Embryonic facial prominence (tissue), 1 donor: Measurements from ENCODE around the gene RGS9BP.
"Not testable (repeated sequence)": the region's sequence is repeated elsewhere in the genome, so short reads cannot be mapped to it uniquely, and the experiment has no call there.

Experiments used
- DNase-seq: peaks from one replicate; pipeline ENCODE4 v3.0.0-alpha.2; 2016; ENCODE audit errors: extremely low spot score

RGS9BP gene

DNA sequence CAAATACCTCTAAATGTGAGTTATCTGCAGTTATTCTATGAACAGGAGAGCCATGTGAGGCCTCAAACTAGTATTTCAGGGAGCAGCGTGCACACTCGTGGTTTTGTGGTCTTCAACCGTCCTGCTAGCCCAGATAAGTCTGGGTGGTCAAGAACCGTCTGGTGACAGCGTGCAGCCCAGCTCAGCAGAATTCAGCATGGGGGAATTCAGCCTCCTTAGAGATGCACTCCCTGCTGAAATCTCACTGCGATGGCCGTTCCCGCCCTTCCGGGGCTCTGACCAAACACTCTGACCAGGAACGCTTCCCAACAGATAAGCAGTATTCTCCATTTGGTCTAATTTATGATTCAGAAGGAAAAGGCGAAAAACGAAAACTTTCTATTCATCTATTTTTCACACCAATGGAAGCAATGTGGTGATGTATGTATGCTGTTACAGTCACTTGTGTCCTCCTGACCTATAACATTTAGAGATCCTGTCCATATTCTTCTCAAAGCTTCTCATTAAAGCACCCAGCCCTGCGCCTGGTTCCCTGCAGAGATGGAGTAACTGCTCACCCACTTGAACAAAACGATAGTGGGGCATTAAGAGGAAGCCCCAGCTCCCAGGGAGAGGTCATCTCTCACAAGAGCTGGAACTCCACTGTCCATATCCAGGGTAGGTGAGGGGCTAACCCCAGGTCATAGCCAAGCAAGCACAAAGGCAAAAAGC lies 3.6 kb upstream of the RGS9BP start:
- no peak for DNase-seq

DNA sequence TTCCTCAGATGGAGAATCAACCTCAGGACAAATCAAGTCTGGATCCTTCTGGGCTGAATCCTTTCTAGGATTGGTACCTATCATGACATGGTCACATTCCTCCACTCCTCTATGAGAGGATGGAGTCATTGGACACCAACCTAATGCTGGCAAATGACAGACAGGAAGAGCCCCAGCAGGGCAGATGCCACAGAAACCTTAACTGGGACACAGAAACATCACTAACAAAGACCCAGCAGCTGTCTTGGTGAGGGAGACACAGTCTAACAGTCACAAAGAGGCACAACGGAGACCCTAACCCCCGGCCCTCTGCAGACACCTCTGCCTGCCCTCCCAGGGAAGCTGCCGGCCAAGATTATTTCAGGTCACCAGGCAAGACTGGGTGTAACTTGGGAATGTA lies 2.8 kb upstream of the RGS9BP start:
- no peak for DNase-seq

DNA sequence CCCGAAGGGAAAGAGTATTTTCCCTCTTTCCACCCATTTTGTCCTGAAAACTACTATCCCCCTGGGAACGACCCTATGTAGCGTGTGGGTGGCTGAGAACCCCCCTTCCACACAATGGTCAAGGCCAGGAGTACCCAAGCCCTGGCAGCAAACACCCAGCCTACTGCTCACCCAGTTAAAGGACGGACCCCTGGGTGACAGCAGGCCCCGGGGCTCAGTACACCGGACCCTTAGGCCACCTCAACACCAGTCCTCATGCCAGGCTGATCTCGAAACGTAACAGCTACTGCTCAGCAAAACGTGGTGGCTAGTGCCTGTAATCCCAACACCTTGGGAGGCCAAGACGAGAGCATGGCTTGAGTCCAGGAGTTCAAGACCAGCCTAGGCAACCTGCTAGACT lies 2.1 kb upstream of the RGS9BP start:
- no peak for DNase-seq

DNA sequence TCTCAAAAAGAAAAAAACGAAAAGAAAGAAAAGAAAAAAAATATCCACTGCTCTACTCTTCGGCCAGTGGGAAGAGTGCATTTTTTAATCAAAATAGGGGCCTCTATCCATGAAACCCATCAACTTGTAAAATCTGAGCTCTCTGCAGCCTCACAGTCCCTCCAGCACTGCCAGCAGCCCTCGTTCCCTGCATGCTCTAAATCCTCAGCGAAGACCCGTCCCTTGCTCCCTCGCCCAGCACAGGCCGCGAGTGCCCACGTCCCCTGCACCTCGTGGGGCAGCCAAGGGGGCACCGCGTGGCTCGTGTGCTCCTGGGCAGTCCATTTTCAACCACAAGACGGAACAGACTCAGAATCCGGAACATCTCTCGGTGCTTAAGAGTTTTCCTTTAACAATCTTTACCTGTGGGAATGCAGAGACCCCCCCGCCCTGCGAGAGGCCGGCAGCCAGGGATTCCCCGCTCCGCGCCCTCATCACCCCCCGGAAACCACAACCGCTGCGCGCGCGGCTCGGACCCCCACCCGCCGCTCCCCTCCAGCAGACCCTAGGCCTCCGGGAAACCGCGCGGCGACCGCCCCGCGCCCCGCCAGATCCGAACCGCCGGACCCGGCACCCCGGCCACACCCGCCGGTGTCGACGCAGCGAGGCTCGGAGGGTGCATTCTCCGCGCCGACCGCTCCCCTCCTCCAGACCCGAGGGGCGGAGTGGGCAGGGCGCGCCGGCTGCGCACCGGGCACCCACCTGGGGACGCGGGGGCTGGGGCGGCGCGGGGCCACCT lies 1.3 kb upstream of the RGS9BP start:
- DNase-seq: no peak

DNA sequence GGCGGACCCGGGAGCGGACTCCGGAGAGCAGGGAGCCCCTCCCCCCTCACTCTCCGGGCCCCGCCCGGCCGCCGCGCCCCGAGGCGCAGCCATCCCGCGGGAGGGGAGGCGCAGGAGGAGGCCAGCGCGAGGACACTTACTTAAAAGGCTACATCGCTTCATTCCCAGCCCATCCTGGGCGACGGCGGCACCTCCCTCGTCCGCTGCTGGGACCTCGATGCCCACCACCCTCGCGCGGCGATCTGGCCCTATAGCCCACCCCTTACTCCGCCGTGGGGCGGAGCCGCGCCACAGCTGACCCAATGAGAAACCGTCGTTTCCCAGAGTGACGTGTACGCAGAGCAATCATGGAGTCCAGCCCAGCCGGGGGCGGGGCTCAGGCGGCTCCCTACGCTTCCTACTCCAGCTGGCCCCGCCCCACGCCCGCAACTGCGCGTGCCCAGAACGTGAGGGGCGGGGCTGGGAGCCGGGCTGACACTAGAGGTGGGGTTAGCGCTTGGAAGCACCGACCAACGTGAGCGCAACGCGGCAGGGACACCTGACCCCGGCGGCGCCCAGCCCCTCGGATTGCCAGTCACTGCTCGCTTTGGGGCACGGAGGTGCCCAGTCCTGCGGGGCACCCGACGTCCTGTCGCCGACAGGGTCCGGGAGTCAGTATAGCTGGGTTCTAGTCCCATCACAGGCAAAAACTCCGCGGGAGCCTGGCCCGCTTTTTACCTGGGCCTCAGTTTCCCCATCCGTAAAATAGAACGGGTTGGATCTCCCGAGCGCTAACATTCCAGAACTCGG lies 523 bp upstream of the RGS9BP start, which contains the start of gene ANKRD27:
Gene ANKRD27 (minus strand): TSS at position 250 of the 789 bp plus-strand sequence. CDS start 16,165 bp downstream, outside the sequence.
- DNase-seq: peak; percentile 96

DNA sequence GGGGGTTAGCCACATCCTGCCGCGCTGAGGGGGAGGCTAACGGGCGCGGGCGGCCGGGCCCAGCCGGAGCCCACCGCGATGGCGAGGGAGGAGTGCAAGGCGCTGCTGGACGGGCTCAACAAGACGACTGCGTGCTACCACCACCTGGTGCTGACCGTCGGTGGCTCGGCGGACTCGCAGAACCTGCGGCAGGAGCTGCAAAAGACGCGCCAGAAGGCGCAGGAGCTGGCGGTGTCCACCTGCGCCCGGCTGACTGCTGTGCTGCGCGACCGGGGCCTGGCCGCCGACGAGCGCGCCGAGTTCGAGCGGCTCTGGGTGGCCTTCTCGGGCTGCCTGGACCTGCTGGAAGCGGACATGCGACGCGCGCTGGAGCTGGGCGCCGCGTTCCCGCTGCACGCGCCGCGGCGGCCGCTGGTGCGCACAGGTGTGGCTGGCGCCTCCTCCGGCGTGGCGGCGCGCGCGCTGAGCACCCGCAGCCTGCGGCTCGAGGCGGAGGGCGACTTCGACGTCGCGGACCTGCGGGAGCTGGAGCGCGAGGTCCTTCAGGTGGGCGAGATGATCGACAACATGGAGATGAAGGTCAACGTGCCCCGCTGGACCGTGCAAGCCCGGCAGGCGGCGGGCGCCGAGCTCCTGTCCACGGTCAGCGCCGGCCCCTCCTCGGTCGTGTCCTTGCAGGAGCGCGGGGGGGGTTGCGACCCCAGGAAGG lies 692 bp downstream of the RGS9BP start:
- no peak for DNase-seq

DNA sequence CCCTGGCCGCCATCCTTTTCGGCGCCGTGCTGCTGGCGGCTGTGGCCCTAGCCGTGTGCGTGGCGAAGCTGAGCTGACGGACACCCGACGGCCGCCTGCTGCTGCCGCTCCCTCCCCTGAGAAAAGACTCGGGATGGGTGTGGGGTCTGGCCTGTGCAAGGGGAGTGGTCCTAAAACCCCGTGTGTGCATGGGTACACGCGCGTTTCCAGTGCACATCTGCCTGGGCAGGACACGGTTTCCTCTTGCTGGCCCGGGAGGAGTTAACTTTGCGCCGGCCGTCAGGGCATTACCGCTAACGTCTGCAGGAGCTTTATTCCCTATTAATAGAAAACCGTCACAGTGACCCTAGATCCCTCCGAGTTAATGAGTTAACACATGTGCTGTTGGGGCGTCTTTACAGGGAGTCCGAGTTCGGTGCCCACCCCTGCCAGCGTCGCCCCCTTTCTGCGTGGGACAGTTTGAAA lies 1.3 kb downstream of the RGS9BP start:
- DNase-seq: no peak

DNA sequence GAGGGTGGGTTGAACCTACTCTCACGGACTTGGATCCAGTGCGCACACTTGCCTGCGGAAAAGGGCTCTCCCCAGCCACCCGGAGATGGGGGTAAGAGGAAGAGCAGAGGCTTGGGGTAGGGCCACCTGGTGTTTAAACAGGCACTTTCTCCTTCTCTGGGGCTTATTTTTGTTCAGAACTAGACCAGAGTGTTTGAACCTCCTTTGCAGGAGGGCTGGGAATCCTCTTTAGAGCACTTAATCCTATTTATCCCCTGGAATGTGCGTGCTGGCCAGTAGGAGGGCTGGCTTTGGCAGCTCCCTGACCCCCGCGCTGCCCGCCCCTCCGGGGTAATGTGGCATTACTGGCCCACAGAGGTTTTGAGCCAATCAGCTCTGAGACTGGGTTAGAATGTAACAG lies 2.0 kb downstream of the RGS9BP start:
- no peak for DNase-seq

DNA sequence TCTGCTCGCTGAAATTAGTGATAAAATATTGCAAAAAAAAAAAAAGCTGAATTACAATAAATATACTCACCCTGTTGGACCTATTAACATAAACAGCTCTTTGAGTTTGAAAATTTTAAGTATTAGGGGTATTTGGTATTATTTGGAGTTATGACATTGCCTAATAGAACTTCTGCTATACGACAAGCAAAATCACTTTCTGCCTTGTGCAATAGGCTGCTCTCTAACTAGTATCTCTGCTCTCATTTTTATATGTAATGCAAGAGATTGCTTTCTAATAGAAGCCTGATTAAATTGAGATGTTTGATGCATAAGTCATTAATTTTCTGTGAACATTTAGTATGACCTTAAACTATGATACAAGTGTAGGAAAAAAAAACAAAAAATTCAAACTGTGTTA lies 5.3 kb downstream of the RGS9BP start:
- no peak for DNase-seq

DNA sequence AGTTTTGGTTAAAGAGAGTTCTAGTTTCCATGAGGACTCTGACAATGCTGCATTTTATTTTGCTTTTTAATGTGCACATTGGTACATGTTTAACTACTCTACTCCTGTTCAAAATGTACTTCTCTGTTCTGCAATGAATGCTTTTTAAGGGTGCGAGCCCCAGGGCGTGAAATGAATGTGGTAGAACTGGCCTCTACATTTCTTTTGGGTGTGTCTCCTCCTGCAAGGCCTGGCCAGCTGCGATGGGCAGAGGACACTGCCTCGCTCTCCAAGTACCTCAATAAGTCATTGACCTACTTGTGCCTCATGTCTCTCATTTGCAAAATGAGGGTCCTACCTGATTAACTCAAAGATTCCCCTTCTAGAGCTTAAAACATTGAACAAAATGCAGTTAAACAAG lies 6.7 kb downstream of the RGS9BP start:
- DNase-seq: no peak

DNA sequence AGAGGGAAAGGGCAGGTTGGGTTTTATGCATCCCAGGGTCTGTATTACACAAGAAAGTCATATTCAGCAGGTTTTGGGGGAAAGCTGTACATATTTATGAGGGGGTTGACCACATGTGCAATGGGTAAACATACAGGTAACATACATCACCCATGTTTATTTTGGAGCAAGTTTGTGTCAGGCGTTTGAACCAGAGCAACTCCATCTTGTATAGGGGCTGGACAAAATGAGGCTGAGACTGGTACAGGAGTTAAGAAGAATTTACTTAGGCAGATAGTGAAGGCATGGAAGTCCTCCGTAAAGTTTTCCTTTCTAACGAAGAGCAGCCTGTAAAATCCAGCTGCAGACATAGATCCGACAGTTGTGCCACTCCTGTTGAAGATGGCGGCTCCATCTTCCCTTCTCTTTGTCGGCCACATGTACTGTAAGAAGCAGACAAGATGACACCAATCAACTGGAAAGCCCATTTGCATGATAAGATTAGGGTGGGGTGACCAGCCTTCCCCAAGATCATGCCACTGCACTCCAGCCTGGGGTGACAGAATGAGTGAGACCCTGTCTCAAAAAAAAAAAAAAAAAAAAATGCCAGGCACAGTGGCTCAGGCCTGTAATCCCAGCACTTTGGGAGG lies 11.3 kb downstream of the RGS9BP start:
- no peak for DNase-seq

DNA sequence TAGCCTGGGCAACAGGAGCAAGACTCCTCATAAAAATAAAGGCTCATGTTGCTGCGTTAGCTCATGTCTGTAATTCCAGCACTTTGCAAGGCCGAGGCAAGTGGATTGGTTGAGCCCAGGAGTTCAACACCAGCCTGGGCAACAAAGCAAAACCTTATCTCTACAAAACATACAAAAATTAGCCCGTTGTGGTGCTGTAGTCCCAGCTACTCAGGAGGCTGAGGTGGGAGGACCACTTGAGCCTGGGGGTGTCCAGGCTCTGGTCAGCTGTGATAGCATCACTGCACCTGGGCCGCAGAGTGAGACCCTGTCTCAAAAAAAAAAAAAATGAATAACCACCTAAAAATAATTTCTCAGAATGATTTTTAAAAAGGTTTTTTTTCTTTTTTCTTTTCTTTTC lies 12.0 kb downstream of the RGS9BP start:
- no peak for DNase-seq

DNA sequence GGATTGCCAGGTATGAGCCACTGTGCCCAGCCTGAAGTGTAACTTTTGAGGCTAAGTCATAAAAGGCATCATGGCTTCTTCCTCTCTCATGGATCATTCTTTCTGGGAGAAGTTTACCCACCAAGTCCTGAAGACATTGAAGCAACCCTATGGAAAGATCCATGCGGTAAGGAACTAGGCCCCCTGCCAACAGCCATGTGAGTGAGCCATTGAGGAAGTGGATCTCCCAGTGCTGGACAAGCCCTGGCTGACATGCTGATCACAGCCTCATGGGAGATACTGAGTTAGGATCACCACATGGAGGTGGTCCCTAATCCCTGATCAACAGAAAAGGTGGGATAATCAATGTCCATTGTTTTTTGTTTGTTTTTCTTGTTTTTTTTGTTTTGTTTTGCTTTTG lies 12.7 kb downstream of the RGS9BP start:
- no peak for DNase-seq

DNA sequence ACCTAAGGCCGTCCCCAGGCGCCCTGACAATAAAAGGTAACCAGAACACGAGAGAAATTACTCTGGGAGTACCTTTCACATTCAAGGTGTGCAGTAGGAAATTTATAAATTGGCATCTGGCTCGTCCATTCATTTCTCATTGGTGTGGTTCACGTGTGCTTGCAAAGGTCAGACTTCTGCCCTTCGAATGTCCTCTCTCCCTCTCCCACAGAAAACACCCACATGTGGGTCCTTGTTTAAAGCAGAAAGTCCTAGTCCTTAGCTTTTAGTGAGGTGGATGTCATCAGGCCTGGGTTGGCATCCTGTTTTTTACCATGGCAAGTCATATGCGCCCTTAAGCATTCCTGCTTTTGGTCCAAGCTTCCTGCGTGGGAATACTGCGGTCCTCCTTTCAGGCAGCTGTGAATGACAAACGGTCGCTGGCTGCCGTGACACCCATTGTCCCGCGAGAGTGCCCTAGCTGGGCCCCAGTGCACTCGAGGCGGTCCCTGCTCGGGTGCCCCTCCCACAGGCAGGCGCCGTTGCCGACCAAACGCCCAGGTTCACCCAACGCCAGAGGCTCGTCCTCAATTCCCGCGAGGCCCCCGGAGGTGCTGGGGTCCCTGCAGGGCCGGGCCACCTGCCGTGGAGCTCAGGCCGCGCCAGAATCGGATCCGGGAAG lies 15.8 kb downstream of the RGS9BP start, which contains the start of gene NUDT19:
Gene NUDT19 (plus strand): TSS at position 531 of the 661 bp plus-strand sequence. CDS start 140 bp downstream, outside the sequence.
- DNase-seq: no peak

DNA sequence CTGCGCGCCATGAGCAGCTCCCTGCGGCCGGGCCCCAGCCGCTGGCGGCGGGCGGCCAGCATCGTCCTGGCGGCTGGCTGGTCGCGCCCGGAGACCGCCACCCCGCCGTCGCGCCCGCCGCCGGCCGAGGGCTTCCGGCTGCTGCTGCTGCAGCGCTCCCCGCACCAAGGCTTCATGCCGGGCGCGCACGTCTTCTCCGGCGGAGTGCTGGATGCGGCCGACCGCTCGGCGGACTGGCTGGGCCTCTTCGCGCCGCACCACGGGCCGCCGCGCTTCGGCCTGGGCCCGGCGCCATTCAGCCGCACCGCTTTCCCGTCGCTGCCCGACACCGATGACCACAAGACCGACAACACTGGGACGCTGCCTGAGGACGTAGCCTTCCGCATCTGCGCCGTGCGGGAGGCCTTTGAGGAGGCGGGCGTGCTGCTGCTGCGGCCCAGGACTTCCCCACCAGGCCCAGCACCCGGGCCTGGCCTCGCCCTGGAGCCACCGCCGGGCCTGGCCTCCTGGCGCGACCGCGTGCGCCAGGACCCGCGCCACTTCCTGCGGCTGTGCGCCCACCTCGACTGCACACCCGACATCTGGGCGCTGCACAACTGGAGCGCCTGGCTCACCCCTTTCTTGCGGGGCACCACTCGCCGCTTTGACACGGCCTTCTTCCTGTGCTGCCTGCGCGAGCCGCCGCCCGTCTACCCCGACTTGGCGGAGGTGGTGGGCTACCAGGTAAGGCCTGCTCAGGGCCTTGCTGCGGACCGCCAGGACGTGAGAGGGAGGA lies 16.5 kb downstream of the RGS9BP start:
- no peak for DNase-seq

DNA sequence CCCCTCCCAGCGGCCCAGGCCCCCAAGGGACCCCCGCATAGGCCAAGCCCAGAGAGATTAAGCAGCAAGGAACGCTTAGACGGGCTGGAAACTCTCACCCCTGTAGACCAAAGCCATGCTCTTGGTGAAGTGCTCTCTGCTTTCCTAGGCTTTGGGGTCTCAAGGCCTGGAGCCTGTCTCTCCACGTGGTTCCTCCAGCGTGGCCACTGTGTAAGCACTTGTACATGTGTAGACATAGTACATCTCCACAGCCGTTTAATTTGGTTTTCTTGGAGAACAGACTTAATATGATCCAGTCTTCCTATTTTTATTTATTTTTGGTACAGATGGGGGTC lies 17.0 kb downstream of the RGS9BP start:
- DNase-seq: no peak

DNA sequence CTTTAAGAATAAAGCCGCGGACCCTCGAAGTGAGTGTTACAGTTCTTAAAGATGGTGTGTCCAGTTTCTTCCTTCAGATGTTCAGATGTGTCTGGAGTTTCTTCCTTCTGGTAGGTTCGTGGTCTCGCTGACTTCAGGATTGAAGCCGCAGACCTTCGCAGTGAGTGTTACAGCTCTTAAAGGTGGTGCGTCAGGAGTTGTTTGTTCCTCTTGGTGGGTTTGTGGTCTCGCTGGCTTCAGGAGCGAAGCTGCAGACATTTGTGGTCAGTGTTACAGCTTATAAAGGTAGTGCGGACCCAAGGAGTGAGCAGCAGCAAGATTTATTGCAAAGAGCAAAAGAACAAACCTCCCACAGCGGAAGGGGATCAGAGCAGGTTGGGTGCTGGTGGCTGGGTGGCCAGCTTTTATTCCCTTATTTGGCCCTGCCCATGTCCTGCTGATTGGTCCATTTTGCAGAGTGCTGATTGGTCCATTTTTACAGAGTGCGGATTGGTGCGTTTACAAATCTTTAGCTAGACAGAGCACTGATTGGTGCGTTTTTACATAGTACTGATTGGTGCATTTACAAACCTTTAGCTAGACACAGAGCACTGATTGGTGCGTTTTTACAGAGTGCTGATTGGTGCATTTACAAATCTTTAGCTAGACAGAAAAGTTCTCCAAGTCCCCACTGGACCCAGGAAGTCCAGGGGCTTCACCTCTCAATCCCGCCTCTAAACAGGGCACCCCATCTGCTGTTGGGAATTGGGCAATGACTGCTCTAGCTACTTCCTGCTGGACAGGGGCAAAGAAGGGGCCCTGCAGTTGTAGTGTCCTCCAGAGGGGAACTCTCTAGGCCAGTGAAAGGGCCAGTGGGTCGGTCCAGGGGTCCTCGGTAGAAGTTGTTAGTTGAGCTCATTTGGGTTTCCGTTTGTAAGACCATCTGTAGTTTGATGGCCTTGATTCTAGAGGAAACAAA lies 17.8 kb downstream of the RGS9BP start:
- not testable (repeated sequence) for DNase-seq

DNA sequence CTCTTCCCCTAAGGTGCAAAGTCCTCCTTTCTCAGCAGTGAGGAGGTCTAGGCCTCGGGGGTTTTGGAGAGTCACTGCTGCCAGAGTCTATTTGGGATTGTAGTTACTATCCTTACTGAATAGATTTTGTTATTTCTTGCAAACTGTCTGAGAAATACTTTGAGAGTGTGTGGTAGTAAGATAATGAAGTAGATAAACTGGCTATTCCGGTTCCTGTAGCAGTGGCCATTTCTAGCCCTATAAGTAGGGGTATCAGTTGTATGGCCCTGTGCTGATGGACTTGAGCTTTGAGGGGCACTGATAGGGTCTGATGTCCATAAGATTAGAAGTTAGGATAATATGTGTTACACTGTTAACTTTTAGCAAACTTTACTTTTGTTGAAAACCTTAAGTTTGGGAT lies 18.7 kb downstream of the RGS9BP start:
- not testable (repeated sequence) for DNase-seq

DNA sequence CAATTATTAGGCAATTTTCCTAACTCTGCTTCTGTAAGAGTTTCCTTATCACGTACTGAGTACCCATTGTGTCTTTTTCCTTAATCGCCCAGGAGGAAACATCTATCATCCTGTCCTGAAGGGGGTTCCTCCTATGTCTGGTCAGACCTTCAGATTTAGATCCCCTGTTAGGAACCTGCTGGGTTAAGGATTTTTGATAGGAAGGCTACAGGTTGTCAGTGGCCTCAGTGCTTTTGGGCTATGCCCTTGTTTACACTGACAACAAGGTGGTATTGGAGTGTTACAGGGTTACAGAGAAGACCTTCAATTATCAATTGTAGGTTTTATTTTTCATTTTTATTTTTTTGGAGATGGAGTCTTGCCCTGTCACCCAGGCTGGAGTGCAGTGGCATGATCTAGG lies 19.2 kb downstream of the RGS9BP start:
- DNase-seq: not testable (repeated sequence)
